GOT3 (cell line): Measurements from ENCODE around the gene NACC1.
"Not testable (repeated sequence)": the region's sequence is repeated elsewhere in the genome, so short reads cannot be mapped to it uniquely, and the experiment has no call there.

Source experiments
- DNase-seq: peaks from one replicate; lab custom pipeline; 2025; ENCODE audit warnings: mixed read lengths; lab: John Stamatoyannopoulos, UW

Gene NACC1

GRCh38 chr19:13164343-13165161 is 46.5 kb downstream of the NACC1 start:
- DNase-seq = no peak

- no peak for DNase-seq
Measured at GRCh38 chr19:13165162-13165997, 47.3 kb downstream of the NACC1 start.

GRCh38 chr19:13166151-13166550 is 48.1 kb downstream of the NACC1 start:
- DNase-seq = not testable (repeated sequence)

GRCh38 chr19:13169769-13170168 is 51.7 kb downstream of the NACC1 start:
- no peak for DNase-seq

GRCh38 chr19:13171146-13171545 is 53.1 kb downstream of the NACC1 start:
- no peak for DNase-seq

- DNase-seq = peak; percentile 26
Measured at GRCh38 chr19:13172346-13173138, 54.5 kb downstream of the NACC1 start.

- no peak for DNase-seq
Measured at GRCh38 chr19:13173139-13173737, 55.2 kb downstream of the NACC1 start.

- no peak for DNase-seq
Measured at GRCh38 chr19:13176345-13176744, 58.3 kb downstream of the NACC1 start.

- DNase-seq = not testable (repeated sequence)
Measured at GRCh38 chr19:13177584-13177983, 59.5 kb downstream of the NACC1 start.

- DNase-seq = not testable (repeated sequence)
Measured at GRCh38 chr19:13178291-13178690, 60.2 kb downstream of the NACC1 start.

GRCh38 chr19:13181747-13182388 is 63.8 kb downstream of the NACC1 start:
- no peak for DNase-seq

GRCh38 chr19:13184926-13185325 is 66.9 kb downstream of the NACC1 start:
- DNase-seq = not testable (repeated sequence)

GRCh38 chr19:13185763-13186657 is 67.9 kb downstream of the NACC1 start:
- not testable (repeated sequence) for DNase-seq

GRCh38 chr19:13186688-13187087 is 68.6 kb downstream of the NACC1 start:
- not testable (repeated sequence) for DNase-seq

- DNase-seq = no peak
Measured at GRCh38 chr19:13187419-13187818, 69.4 kb downstream of the NACC1 start.

GRCh38 chr19:13189600-13189999 is 71.5 kb downstream of the NACC1 start:
- DNase-seq = no peak
